ENCODE results near the gene OAS3.

OAS3 gene

DNA sequence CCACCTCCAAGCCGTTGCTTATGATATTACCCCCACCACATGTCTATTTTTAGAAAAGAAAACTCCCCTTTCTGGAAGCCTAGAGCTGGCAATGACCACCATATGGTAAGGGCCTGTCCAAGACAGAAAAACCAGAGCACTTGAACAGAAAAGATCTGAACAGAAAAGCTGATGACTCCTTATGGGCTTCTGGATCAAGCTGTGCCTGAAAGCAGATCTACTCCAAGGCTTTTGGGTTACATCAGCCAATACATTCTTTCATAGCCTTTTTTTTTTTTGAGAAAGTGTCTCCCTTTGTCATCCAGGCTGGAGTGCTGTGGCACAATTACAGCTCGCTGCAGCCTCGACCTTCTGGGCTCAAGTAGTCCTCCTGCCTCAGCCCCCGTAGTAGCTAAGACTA lies 23.3 kb downstream of the OAS3 start:
- DNase-seq = no peak

GRCh38 chr12:112962561-112962960 lies 24.3 kb downstream of the OAS3 start:
- DNase-seq = no peak

GRCh38 chr12:112963227-112963861 lies 25.1 kb downstream of the OAS3 start:
- DNase-seq = no peak

DNA sequence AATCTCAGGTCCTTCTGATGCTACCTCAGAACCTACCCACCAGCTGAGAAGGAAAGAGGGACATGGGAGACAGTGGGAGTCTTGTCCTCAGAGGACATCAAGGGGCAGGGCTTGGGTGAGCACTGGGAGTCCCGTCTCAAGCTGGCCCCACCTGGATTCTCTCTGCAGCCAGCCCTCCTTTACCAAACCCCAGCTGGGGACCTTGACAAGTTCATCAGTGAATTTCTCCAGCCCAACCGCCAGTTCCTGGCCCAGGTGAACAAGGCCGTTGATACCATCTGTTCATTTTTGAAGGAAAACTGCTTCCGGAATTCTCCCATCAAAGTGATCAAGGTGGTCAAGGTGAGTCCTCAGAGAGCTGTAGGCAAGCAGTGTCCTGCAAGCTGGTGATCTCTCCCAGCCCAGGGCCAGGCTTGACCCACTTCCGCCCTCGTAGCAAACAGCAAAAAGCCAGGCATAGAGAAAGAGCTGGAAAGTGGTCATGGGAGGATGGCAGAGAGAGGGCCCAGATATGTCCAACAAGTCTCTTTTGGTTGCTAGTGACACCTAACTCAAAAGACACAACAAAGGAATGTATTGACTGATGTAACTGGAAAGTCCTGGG lies 25.9 kb downstream of the OAS3 start:
- no peak for DNase-seq

- no peak for DNase-seq
Measured at GRCh38 chr12:112964915-112965314, 26.6 kb downstream of the OAS3 start.

- DNase-seq = no peak
Measured at GRCh38 chr12:112965643-112966042, 27.4 kb downstream of the OAS3 start.

- DNase-seq = no peak
Measured at GRCh38 chr12:112967306-112967705, 29.0 kb downstream of the OAS3 start.

- no peak for DNase-seq
Measured at GRCh38 chr12:112967858-112968257, 29.6 kb downstream of the OAS3 start.

DNA sequence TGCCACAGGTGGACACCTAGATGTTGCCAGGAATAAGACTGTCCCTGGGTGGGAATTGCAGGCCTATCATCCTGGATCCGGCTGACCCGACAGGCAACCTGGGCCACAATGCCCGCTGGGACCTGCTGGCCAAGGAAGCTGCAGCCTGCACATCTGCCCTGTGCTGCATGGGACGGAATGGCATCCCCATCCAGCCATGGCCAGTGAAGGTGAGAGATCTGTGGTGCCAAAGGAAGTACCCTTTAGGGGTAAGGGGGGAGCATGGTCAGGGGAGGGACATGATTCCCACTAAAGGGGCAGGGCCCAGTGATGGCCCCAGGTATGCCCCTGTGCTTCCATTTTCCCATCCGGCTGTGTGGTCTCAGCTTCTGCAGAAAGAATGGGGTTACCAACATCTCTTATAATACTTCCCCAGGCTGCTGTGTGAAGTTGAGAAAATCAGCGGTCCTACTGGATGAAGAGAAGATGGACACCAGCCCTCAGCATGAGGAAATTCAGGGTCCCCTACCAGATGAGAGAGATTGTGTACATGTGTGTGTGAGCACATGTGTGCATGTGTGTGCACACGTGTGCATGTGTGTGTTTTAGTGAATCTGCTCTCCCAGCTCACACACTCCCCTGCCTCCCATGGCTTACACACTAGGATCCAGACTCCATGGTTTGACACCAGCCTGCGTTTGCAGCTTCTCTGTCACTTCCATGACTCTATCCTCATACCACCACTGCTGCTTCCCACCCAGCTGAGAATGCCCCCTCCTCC lies 31.5 kb downstream of the OAS3 start:
- DNase-seq = no peak

- DNase-seq = no peak
Measured at GRCh38 chr12:112970391-112970790, 32.1 kb downstream of the OAS3 start.

- DNase-seq = no peak
Measured at GRCh38 chr12:112971248-112971647, 33.0 kb downstream of the OAS3 start.

GRCh38 chr12:112973011-112973735 lies 34.9 kb downstream of the OAS3 start:
- DNase-seq = no peak

- no peak for DNase-seq
Measured at GRCh38 chr12:112973818-112974231, 35.6 kb downstream of the OAS3 start.

- no peak for DNase-seq
Measured at GRCh38 chr12:112974904-112975303, 36.6 kb downstream of the OAS3 start.

DNA sequence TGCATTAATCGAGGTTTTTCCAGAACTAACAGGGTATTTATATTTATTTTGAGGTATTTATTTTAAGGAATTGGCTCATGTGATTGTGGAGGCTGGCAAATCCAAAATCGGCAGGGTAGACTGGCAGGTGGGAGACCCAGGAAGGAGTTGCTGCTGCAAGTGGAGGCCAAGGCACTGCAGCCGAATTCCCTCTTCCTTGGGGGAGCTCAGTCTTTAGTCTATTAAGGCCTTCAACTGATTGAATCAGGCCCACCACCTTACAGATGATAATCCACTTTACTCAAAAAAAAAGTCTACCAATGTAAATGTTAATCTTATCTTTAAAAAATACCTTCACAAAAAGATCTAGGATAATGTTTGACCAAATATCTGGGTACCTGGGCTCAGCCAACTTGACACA lies 38.9 kb downstream of the OAS3 start:
- no peak for DNase-seq

GRCh38 chr12:112977641-112978040 lies 39.4 kb downstream of the OAS3 start:
- no peak for DNase-seq

GRCh38 chr12:112978163-112979040 lies 40.1 kb downstream of the OAS3 start, which contains the start of gene OAS2:
Gene OAS2, plus strand, starts transcription at chr12:112978519. Its CDS starts 90 bp downstream, at chr12:112978609.
- peak; percentile 75 to 76 for DNase-seq

GRCh38 chr12:112979041-112979680 lies 40.9 kb downstream of the OAS3 start:
- peak; percentile 48 to 55 for DNase-seq

- DNase-seq = no peak
Measured at GRCh38 chr12:112980491-112981158, 42.4 kb downstream of the OAS3 start.

- DNase-seq = no peak
Measured at GRCh38 chr12:112985642-112986290, 47.5 kb downstream of the OAS3 start.

Data from stimulated activated CD4-positive, alpha-beta T cell treated with anti-CD3 and anti-CD28 coated beads, Interleukin-2, amount 100 ng/mL, for 24 hours (primary cell).